PC-3 (cell line): ENCODE measurements around the gene PRKN. TPM values are rescaled to one million over a fixed set of nuclear protein-coding genes. Genes with fewer than 3 reads are reported as not detected.

Experiments
- ATAC-seq: fragments of 200-7000 bp; cut with Tn5 transposase; 2 replicates; pipeline ENCODE4 v1.9.1; 2020; ENCODE audit warnings: mild to moderate bottlenecking, moderate library complexity
- BruUV-seq: library from RNA; stranded (reverse); fragments of 400-500 nt; replicated peaks from 2 replicates; lab custom pipeline; 2021; lab: Mats Ljungman, UMichigan
- CTCF ChIA-PET: fragments of 300-600 bp; sonication (Branson Sonifier 250); formaldehyde crosslinking; loops from one replicate; lab custom pipeline; 2022; ENCODE audit warnings: antibody characterized with exemption; lab: Charles Lee
- POLR2A ChIA-PET: fragments of 300-600 bp; sonication (Branson Sonifier 250); formaldehyde crosslinking; loops from one replicate; lab custom pipeline; 2022; ENCODE audit warnings: antibody characterized with exemption; ENCODE audit not compliant: unreplicated experiment; lab: Charles Lee
- DNase-seq: peaks from one replicate; pipeline ENCODE4 v3.0.0-alpha.2; 2015
- H2AFZ ChIP-seq: fragments of 300-600 bp; sonication (generic); 2 replicates; pipeline ENCODE4 v1.6.0; 2016; ENCODE audit warnings: antibody characterized with exemption, low read length
- H3F3A ChIP-seq: fragments of 300-600 bp; sonication (generic); one replicate; pipeline ENCODE4 v1.6.0; 2017; ENCODE audit warnings: antibody characterized with exemption, low read length, control low read depth, mild to moderate bottlenecking; ENCODE audit not compliant: unreplicated experiment
- H3K27ac ChIP-seq: fragments of 300-600 bp; sonication (generic); 2 replicates; pipeline ENCODE4 v1.5.1; 2016; ENCODE audit warnings: mild to moderate bottlenecking, low read length
- H3K27me3 ChIP-seq: fragments of 300-600 bp; sonication (generic); 2 replicates; pipeline ENCODE4 v1.6.1; 2016; ENCODE audit warnings: low read length, mixed read lengths
- H3K36me3 ChIP-seq: fragments of 300-600 bp; sonication (generic); 2 replicates; pipeline ENCODE4 v1.6.1; 2016; ENCODE audit warnings: low read depth, mixed run types, low read length, mixed read lengths
- H3K4me1 ChIP-seq: fragments of 300-600 bp; sonication (generic); 2 replicates; pipeline ENCODE4 v1.5.1; 2016; ENCODE audit warnings: low read length; ENCODE audit not compliant: insufficient read depth
- H3K4me2 ChIP-seq: fragments of 300-600 bp; sonication (generic); 2 replicates; pipeline ENCODE4 v1.6.0; 2016; ENCODE audit warnings: low read length
- H3K4me3 ChIP-seq: fragments of 300-600 bp; sonication (generic); 2 replicates; pipeline ENCODE4 v1.5.1; 2016; ENCODE audit warnings: mild to moderate bottlenecking, low read length, mixed read lengths
- H3K79me2 ChIP-seq: fragments of 300-600 bp; sonication (generic); 2 replicates; pipeline ENCODE4 v1.6.1; 2017; ENCODE audit warnings: low read length, mixed read lengths
- H3K9ac ChIP-seq: fragments of 300-600 bp; sonication (generic); 2 replicates; pipeline ENCODE4 v1.6.0; 2016; ENCODE audit warnings: mild to moderate bottlenecking, low read length
- H3K9me2 ChIP-seq: fragments of 300-600 bp; sonication (generic); replicated peaks from 2 replicates; pipeline ENCODE4 v1.6.1; 2016; ENCODE audit warnings: mixed run types, low read length, mixed read lengths
- H3K9me3 ChIP-seq: fragments of 300-600 bp; sonication (generic); 2 replicates; pipeline ENCODE4 v1.6.1; 2016; ENCODE audit warnings: low read length, mixed read lengths
- H4K20me1 ChIP-seq: fragments of 300-600 bp; sonication (generic); 2 replicates; pipeline ENCODE4 v1.6.1; 2016; ENCODE audit warnings: low read length, mixed read lengths
- EZH2 ChIP-seq: fragments of 300-600 bp; sonication (generic); IDR thresholded peaks from one replicate; pipeline ENCODE4 v1.6.1; 2017; ENCODE audit warnings: antibody characterized with exemption, mild to moderate bottlenecking, low read length; ENCODE audit not compliant: unreplicated experiment
- EZH2phosphoT487 ChIP-seq: fragments of 300-600 bp; sonication (generic); IDR thresholded peaks from 2 replicates; pipeline ENCODE4 v1.6.1; 2018; ENCODE audit warnings: mild to moderate bottlenecking, antibody characterized with exemption, low read length, borderline replicate concordance
- intact Hi-C: fragments of 100-400 bp; cut with micrococcal nuclease; formaldehyde crosslinking; loops from 2 replicates; pipeline ENCODE4 v1.9.0; 2023
- total RNA-seq: library from RNA; depleted of rRNA; stranded (reverse); fragments of >200 nt; gene quantifications from 2 replicates; pipeline ENCODE4 v1.2.3, GENCODE V29; 2014
- TF ChIP-seq, protein P1 (sequence below): fragments of 300-600 bp; sonication (generic); conservative IDR thresholded peaks from 2 replicates; pipeline ENCODE4 v1.5.1; 2017; ENCODE audit warnings: antibody characterized with exemption, low read depth, mild to moderate bottlenecking, low read length

Gene PRKN
- total RNA-seq, 1 experiment from 2014 or later = not detected

DNA sequence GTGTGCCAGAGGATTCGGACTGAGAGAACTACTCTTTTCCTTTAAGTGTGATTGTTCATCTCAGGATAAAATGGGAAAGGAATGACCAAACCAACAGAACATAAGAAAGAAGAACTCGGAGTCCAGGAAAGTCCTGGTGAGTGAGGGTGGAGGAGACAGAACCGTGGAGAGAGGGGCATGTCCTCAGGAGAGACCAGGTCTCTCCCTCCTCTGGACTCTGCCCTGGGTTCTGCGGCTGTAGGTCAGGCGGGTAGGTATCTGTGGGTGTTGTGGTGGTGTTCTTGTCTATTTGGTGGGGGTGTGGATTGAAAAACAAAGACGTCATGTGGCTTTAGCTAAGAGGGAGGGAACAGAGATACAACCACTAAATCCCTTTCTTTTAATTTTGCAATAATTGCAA, 1424.6 kb downstream of the PRKN start:
- intact Hi-C loops = no loop called here
- H3K9me2 ChIP-seq = no peaks in the 10 kb centered on the region
- no peaks in the 10 kb centered on the region for H3K27me3 ChIP-seq
- TF ChIP-seq, protein P1, sequence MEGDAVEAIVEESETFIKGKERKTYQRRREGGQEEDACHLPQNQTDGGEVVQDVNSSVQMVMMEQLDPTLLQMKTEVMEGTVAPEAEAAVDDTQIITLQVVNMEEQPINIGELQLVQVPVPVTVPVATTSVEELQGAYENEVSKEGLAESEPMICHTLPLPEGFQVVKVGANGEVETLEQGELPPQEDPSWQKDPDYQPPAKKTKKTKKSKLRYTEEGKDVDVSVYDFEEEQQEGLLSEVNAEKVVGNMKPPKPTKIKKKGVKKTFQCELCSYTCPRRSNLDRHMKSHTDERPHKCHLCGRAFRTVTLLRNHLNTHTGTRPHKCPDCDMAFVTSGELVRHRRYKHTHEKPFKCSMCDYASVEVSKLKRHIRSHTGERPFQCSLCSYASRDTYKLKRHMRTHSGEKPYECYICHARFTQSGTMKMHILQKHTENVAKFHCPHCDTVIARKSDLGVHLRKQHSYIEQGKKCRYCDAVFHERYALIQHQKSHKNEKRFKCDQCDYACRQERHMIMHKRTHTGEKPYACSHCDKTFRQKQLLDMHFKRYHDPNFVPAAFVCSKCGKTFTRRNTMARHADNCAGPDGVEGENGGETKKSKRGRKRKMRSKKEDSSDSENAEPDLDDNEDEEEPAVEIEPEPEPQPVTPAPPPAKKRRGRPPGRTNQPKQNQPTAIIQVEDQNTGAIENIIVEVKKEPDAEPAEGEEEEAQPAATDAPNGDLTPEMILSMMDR = no peak
- TF ChIP-seq EZH2 = no peak
- no peak for TF ChIP-seq EZH2phosphoT487
- ATAC-seq (no peak), DNase-seq (no peak)
- H3K27ac ChIP-seq = peak overlapping the region; percentile 45; the same call in 1 of the 2 replicates
- no peaks in the 10 kb centered on the region for H4K20me1 ChIP-seq
- BruUV-seq = no TSS peak
- H3K4me2 ChIP-seq = no peak overlapping the region
- H3K79me2 ChIP-seq = no peaks in the 10 kb centered on the region
- ChIA-PET POLR2A (no interaction called here), CTCF (no interaction called here)
- no peaks in the 10 kb centered on the region for H3F3A ChIP-seq
- H3K36me3 ChIP-seq = no peaks in the 10 kb centered on the region
- no peak overlapping the region for H3K9ac ChIP-seq
- H3K4me3 ChIP-seq = no peak overlapping the region
- H3K4me1 ChIP-seq = peaks cover 11% of the 10 kb centered on the region; the same call in 1 of the 2 replicates
- H3K9me3 ChIP-seq = no peaks in the 10 kb centered on the region
- H2AFZ ChIP-seq = no peak overlapping the region

DNA sequence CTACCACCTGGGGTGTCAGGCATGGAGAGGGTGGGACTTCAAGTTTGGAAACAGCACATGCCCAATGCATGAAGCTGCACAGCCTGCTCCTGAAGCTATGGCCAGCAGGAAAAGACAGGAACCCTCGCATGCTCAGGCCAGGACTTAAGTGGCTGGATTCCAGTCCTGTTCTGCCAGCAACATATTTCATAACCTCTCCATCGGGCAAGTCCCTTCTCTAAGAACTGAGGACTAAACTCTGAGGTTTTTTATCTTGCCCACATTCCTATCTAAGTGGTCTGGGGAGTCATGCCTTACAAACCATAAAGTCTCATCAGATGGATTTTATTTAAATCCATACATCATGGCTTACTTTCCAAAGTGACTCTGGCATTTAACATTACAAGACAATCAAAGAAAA, 1426.2 kb downstream of the PRKN start:
- no peaks in the 10 kb centered on the region for H3K9me2 ChIP-seq
- no peak overlapping the region for H3K27ac ChIP-seq
- H3K4me3 ChIP-seq = no peak overlapping the region
- no peaks in the 10 kb centered on the region for H3K79me2 ChIP-seq
- intact Hi-C loops = no loop called here
- BruUV-seq = no TSS peak
- H3K4me2 ChIP-seq = no peak overlapping the region
- H3K9ac ChIP-seq = no peak overlapping the region
- no peaks in the 10 kb centered on the region; the same call in 1 of the 2 replicates for H3K9me3 ChIP-seq
- no peak overlapping the region for H2AFZ ChIP-seq
- ATAC-seq (no peak), DNase-seq (no peak)
- no peaks in the 10 kb centered on the region for H4K20me1 ChIP-seq
- TF ChIP-seq EZH2 (no peak), EZH2phosphoT487 (no peak)
- TF ChIP-seq, protein P1 = no peak
- ChIA-PET CTCF (no interaction called here), POLR2A (no interaction called here)
- no peaks in the 10 kb centered on the region for H3K27me3 ChIP-seq
- H3K36me3 ChIP-seq = no peaks in the 10 kb centered on the region
- H3F3A ChIP-seq = no peaks in the 10 kb centered on the region
- H3K4me1 ChIP-seq = peaks cover 11% of the 10 kb centered on the region; the same call in 1 of the 2 replicates

DNA sequence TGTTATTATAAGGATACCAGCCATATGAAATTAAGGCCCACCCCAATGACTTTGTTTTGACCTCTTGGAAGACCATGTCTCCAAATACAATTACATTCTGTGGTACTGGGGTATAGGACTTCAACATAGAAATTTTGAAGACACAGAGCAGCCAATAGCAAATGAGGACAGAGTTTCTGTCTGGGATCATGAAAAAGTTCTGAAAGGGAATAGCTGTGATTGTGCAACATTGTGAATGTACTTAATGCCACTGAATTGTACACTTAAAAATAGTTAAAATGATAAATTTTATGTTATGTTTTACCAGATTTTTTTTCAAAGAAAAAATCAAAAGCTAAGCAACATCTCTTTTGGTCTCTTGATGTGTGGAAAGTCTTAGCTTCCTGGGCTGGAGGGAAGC, 1426.7 kb downstream of the PRKN start:
- peaks cover 11% of the 10 kb centered on the region; the same call in 1 of the 2 replicates for H3K4me1 ChIP-seq
- ATAC-seq (no peak), DNase-seq (no peak)
- H3K9me2 ChIP-seq = no peaks in the 10 kb centered on the region
- ChIA-PET POLR2A (no interaction called here), CTCF (no interaction called here)
- no peak overlapping the region for H3K4me3 ChIP-seq
- no peaks in the 10 kb centered on the region; the same call in 1 of the 2 replicates for H3K9me3 ChIP-seq
- intact Hi-C loops = no loop called here
- no TSS peak for BruUV-seq
- H4K20me1 ChIP-seq = no peaks in the 10 kb centered on the region
- no peak for TF ChIP-seq EZH2
- TF ChIP-seq EZH2phosphoT487 = no peak
- TF ChIP-seq, protein P1 = no peak
- no peaks in the 10 kb centered on the region for H3K27me3 ChIP-seq
- no peaks in the 10 kb centered on the region for H3F3A ChIP-seq
- no peak overlapping the region for H2AFZ ChIP-seq
- H3K79me2 ChIP-seq = no peaks in the 10 kb centered on the region
- no peak overlapping the region for H3K9ac ChIP-seq
- no peak overlapping the region for H3K4me2 ChIP-seq
- no peak overlapping the region for H3K27ac ChIP-seq
- H3K36me3 ChIP-seq = no peaks in the 10 kb centered on the region
